ENCODE measurements around the gene LRRC49.
"Not testable (repeated sequence)": the region's sequence is repeated elsewhere in the genome, so short reads cannot be mapped to it uniquely, and the experiment has no call there.

LRRC49 gene

GRCh38 chr15:71004506-71004905 lies 111.9 kb downstream of the LRRC49 start:
- DNase-seq: not testable (repeated sequence)

- DNase-seq: no peak
Observed at GRCh38 chr15:71005895-71006294, 113.3 kb downstream of the LRRC49 start.

- no peak for DNase-seq
Observed at GRCh38 chr15:71008250-71008870, 115.7 kb downstream of the LRRC49 start.

GRCh38 chr15:71010472-71010871 lies 117.8 kb downstream of the LRRC49 start:
- no peak for DNase-seq

- no peak for DNase-seq
Observed at GRCh38 chr15:71010997-71011396, 118.4 kb downstream of the LRRC49 start.

GRCh38 chr15:71011503-71012155 lies 119.0 kb downstream of the LRRC49 start:
- DNase-seq: no peak

- DNase-seq: no peak
Observed at GRCh38 chr15:71013446-71013845, 120.8 kb downstream of the LRRC49 start.

GRCh38 chr15:71015342-71015741 lies 122.7 kb downstream of the LRRC49 start:
- no peak for DNase-seq

- not testable (repeated sequence) for DNase-seq
Observed at GRCh38 chr15:71031232-71031631, 138.6 kb downstream of the LRRC49 start.

GRCh38 chr15:71035478-71035877 lies 142.9 kb downstream of the LRRC49 start:
- DNase-seq: not testable (repeated sequence)

GRCh38 chr15:71042356-71042922 lies 149.8 kb downstream of the LRRC49 start:
- DNase-seq: no peak

- no peak for DNase-seq
Observed at GRCh38 chr15:71043373-71043772, 150.7 kb downstream of the LRRC49 start.

GRCh38 chr15:71044006-71044405 lies 151.4 kb downstream of the LRRC49 start:
- no peak for DNase-seq

- not testable (repeated sequence) for DNase-seq
Observed at GRCh38 chr15:71046146-71046545, 153.5 kb downstream of the LRRC49 start.

- no peak for DNase-seq
Observed at GRCh38 chr15:71048913-71049675, 156.5 kb downstream of the LRRC49 start.

- DNase-seq: no peak
Observed at GRCh38 chr15:71049706-71050422, 157.2 kb downstream of the LRRC49 start.

GRCh38 chr15:71050461-71050860 lies 157.8 kb downstream of the LRRC49 start:
- no peak for DNase-seq

- no peak for DNase-seq
Observed at GRCh38 chr15:71051539-71051938, 158.9 kb downstream of the LRRC49 start.

- DNase-seq: no peak
Observed at GRCh38 chr15:71052356-71052755, 159.7 kb downstream of the LRRC49 start.

GRCh38 chr15:71054286-71054952 lies 161.8 kb downstream of the LRRC49 start:
- no peak for DNase-seq

- no peak for DNase-seq
Observed at GRCh38 chr15:71055461-71055860, 162.8 kb downstream of the LRRC49 start.

GRCh38 chr15:71056111-71056510 lies 163.5 kb downstream of the LRRC49 start:
- no peak for DNase-seq

Measured in CD4-positive, alpha-beta T cell treated with Interleukin-17A for 1 hour (primary cell).